H1 (cell line): ENCODE results near the gene RWDD4. TPM values are rescaled to one million over a fixed set of nuclear protein-coding genes. Genes with fewer than 3 reads are reported as not detected.

Experiments
- KDM4A ChIP-seq: IDR thresholded peaks from one replicate; pipeline ENCODE4 v1.7.1; 2012; ENCODE audit warnings: low read depth, mild to moderate bottlenecking, moderate library complexity, low read length, inconsistent platforms; ENCODE audit not compliant: severe bottlenecking
- RBBP5 ChIP-seq: IDR thresholded peaks from 2 replicates; pipeline ENCODE4 v1.7.1; 2012; ENCODE audit warnings: low read depth, mild to moderate bottlenecking, inconsistent platforms, low read length, moderate library complexity, borderline replicate concordance
- polyA plus RNA-seq, 7 experiments: library from polyadenylated mRNA; depleted of rRNA in 3 of 7; stranded (reverse) in 5 of 7; unstranded in 2 of 7; fragments of >200 nt in 5 of 7; fragments of 200-250 nt in 2 of 7; gene quantifications; 1 replicate in 5 of 7; 2 replicates in 1 of 7; 4 replicates in 1 of 7; pipeline versions ENCODE4 v1.2.1 to v1.2.3, GENCODE V29; 2011 to 2013; ENCODE audit warnings: missing spikeins in 2 of 7, mixed read lengths in 2 of 7
- total RNA-seq: library from RNA; stranded (reverse); fragmentation: NEBNext Ultra II Directional; extraction: Animal tissue kit (Norgen Biotek cat#: 25700); gene quantifications from 2 replicates; pipeline ENCODE4 v1.2.1, GENCODE V29; 2021
- TF ChIP-seq, protein P1 (sequence below): IDR thresholded peaks from 2 replicates; pipeline ENCODE4 v1.6.1; 2012; ENCODE audit warnings: inconsistent platforms

RWDD4 gene
- total and polyA plus RNA-seq, 2 of the 8 experiments (the other 6 are each of a cell fraction or from before 2014, with no cell fraction given) = 5.4 to 18.9 TPM

DNA sequence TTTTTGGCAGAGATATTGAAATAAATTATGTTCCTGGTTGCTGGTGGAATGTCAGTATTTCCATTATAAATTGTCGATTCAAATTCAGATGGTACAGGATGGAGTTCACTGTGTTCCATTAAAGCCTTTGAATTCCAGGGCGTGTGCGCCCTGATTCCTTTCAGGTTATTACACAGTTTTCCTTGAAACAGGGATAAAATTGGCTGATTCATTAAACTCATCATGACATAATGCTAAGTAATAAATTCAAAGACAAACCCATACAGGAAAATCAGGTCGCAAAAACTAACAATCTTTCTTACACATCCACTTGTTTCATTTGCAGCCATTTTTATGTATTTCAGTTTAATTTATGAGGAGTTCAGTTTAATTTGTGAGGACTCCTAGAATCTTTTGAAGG, 51.1 kb downstream of the RWDD4 start (continued):
- TF ChIP-seq RBBP5 (no peak), KDM4A (no peak)
- TF ChIP-seq, protein P1, sequence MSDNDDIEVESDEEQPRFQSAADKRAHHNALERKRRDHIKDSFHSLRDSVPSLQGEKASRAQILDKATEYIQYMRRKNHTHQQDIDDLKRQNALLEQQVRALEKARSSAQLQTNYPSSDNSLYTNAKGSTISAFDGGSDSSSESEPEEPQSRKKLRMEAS = no peak
